KBM-7 (cell line): ENCODE results near the gene ACTA2.

Experiments
- DNase-seq: peaks from one replicate; pipeline ENCODE4 v3.0.0-alpha.2; 2015
- in situ Hi-C: fragments of 300-500 bp; cut with MboI; formaldehyde crosslinking; loops from 2 replicates; pipeline ENCODE4 v1.14.3; 2020; ENCODE audit warnings: low sequenced_read_pairs, low pct_unique_long_range_greater_than_20kb, mixed read lengths

ACTA2 gene

GRCh38 chr10:88983206-88983605, 30.6 kb upstream of the ACTA2 start:
- no peak for DNase-seq
- in situ Hi-C loops = no loop called here

GRCh38 chr10:88982366-88982765, 29.8 kb upstream of the ACTA2 start:
- DNase-seq = no peak
- in situ Hi-C loops = no loop called here

GRCh38 chr10:88981435-88981834, 28.9 kb upstream of the ACTA2 start:
- in situ Hi-C loops = no loop called here
- no peak for DNase-seq

- DNase-seq = no peak
- in situ Hi-C loops = no loop called here
Measured at GRCh38 chr10:88980800-88981199, 28.2 kb upstream of the ACTA2 start.

- no peak for DNase-seq
- in situ Hi-C loops = no loop called here
Measured at GRCh38 chr10:88980247-88980646, 27.7 kb upstream of the ACTA2 start.

- in situ Hi-C loops = no loop called here
- no peak for DNase-seq
Measured at GRCh38 chr10:88979603-88980002, 27.0 kb upstream of the ACTA2 start.

GRCh38 chr10:88979153-88979562, 26.6 kb upstream of the ACTA2 start:
- in situ Hi-C loops = no loop called here

GRCh38 chr10:88978463-88978862, 25.9 kb upstream of the ACTA2 start:
- in situ Hi-C loops = no loop called here
- no peak for DNase-seq

More at GRCh38 chr10:88979153-88979562, 26.6 kb upstream of the ACTA2 start:
- DNase-seq = peak; percentile 61

GRCh38 chr10:88975377-88975720, 22.8 kb upstream of the ACTA2 start:
- DNase-seq = no peak
- in situ Hi-C loops = no loop called here

GRCh38 chr10:88974446-88975376, 22.1 kb upstream of the ACTA2 start:
- in situ Hi-C loops = no loop called here
- peak; percentile 64 for DNase-seq

GRCh38 chr10:88974012-88974411, 21.4 kb upstream of the ACTA2 start:
- in situ Hi-C loops = no loop called here

GRCh38 chr10:88971221-88972061, 18.9 kb upstream of the ACTA2 start:
- in situ Hi-C loops = no loop called here
- no peak for DNase-seq

More at GRCh38 chr10:88974012-88974411, 21.4 kb upstream of the ACTA2 start:
- no peak for DNase-seq

GRCh38 chr10:88968391-88968790, 15.8 kb upstream of the ACTA2 start:
- in situ Hi-C loops = no loop called here

GRCh38 chr10:88966797-88967196, 14.2 kb upstream of the ACTA2 start:
- DNase-seq = no peak

More at GRCh38 chr10:88968391-88968790, 15.8 kb upstream of the ACTA2 start:
- no peak for DNase-seq

GRCh38 chr10:88964869-88965415, 12.4 kb upstream of the ACTA2 start:
- peak; percentile 21 for DNase-seq
- in situ Hi-C loops = no loop called here

More at GRCh38 chr10:88966797-88967196, 14.2 kb upstream of the ACTA2 start:
- in situ Hi-C loops = no loop called here

- in situ Hi-C loops = no loop called here
- no peak for DNase-seq
Measured at GRCh38 chr10:88964360-88964759, 11.8 kb upstream of the ACTA2 start.

GRCh38 chr10:88963318-88963717, 10.7 kb upstream of the ACTA2 start:
- in situ Hi-C loops = no loop called here

GRCh38 chr10:88962336-88962735, 9.8 kb upstream of the ACTA2 start:
- in situ Hi-C loops = no loop called here
- peak; percentile 40 for DNase-seq

More at GRCh38 chr10:88963318-88963717, 10.7 kb upstream of the ACTA2 start:
- DNase-seq = no peak

- in situ Hi-C loops = no loop called here
- DNase-seq = no peak
Measured at GRCh38 chr10:88961266-88961665, 8.7 kb upstream of the ACTA2 start.

GRCh38 chr10:88960802-88961201, 8.2 kb upstream of the ACTA2 start:
- DNase-seq = no peak
- in situ Hi-C loops = no loop called here
